B cell (primary cell): ENCODE measurements around the gene ALKBH4. TPM values are rescaled to one million over a fixed set of nuclear protein-coding genes. Genes with fewer than 3 reads are reported as not detected.
A peak's percentile ranks its signal among the peaks of the same experiment; 100 is the strongest.

Experiments used
- ATAC-seq: fragments of 200-7000 bp; cut with Tn5 transposase; one replicate; pipeline ENCODE4 v1.10.0; 2021; ENCODE audit warnings: low read depth, mild to moderate bottlenecking, moderate number of reproducible peaks, moderate library complexity
- CTCF ChIA-PET: fragments of 350-600 bp; sonication (Branson Sonifier 250); formaldehyde crosslinking; loops from one replicate; lab custom pipeline; 2021; ENCODE audit warnings: antibody characterized with exemption, inconsistent platforms; lab: Charles Lee
- POLR2A ChIA-PET: fragments of 350-600 bp; sonication (Branson Sonifier 250); formaldehyde crosslinking; loops from one replicate; lab custom pipeline; 2021; ENCODE audit warnings: antibody characterized with exemption; lab: Charles Lee
- DNase-seq: peaks from one replicate; pipeline ENCODE4 v3.0.0; 2013
- H2AFZ ChIP-seq: 2 replicates; pipeline ENCODE4 v1.6.1; 2012; ENCODE audit warnings: mild to moderate bottlenecking, low read depth, low read length; ENCODE audit not compliant: insufficient read depth, poor library complexity, severe bottlenecking
- H3K27ac ChIP-seq, 2 donors: 1 replicate in 1 of 2; 2 replicates in 1 of 2; pipeline ENCODE4 v1.5.1; 2012 to 2013; ENCODE audit warnings: low read length in 2 of 2, mild to moderate bottlenecking in 2 of 2, moderate library complexity in 1 of 2
- H3K27me3 ChIP-seq, 4 experiments: fragments of 200-600 bp in 1 of 4; sonication (generic) in 1 of 4; replicated peaks in 1 of 4; 1 replicate in 2 of 4; 2 replicates in 2 of 4; pipeline versions ENCODE4 v1.6.1 to v1.7.0; 2013 to 2016; ENCODE audit warnings: low read length in 3 of 4, mild to moderate bottlenecking in 2 of 4, mixed read lengths in 1 of 4, moderate library complexity in 1 of 4; ENCODE audit not compliant: insufficient read depth in 4 of 4, control insufficient read depth in 3 of 4; ENCODE audit errors: control extremely low read depth in 1 of 4
- H3K36me3 ChIP-seq, 2 experiments: replicated peaks in 1 of 2; 1 replicate in 1 of 2; 2 replicates in 1 of 2; pipeline versions ENCODE4 v1.6.1 to v1.7.1; 2013; ENCODE audit warnings: low read length in 1 of 2; ENCODE audit not compliant: insufficient read depth in 2 of 2, control insufficient read depth in 1 of 2; ENCODE audit errors: control extremely low read depth in 1 of 2, extremely low read depth in 1 of 2
- H3K4me1 ChIP-seq, 2 donors: fragments of 200-600 bp in 1 of 2; sonication (generic) in 1 of 2; 1 replicate in 1 of 2; 2 replicates in 1 of 2; pipeline versions ENCODE4 v1.5.1 to v1.6.1; 2013 to 2017; ENCODE audit warnings: low read length in 2 of 2; ENCODE audit not compliant: control insufficient read depth in 2 of 2, insufficient read depth in 2 of 2
- H3K4me2 ChIP-seq: replicated peaks from 2 replicates; pipeline ENCODE3; 2012; ENCODE audit warnings: mild to moderate bottlenecking, low read depth, low read length; ENCODE audit not compliant: poor library complexity, severe bottlenecking
- H3K4me3 ChIP-seq, 5 experiments: fragments of 200-600 bp in 1 of 5; sonication (generic) in 1 of 5; 1 replicate in 3 of 5; 2 replicates in 2 of 5; pipeline versions ENCODE4 v1.5.1 to v1.7.0; 2011 to 2016; ENCODE audit warnings: low read length in 4 of 5, mild to moderate bottlenecking in 4 of 5, low read depth in 2 of 5, control low read depth in 1 of 5, moderate library complexity in 1 of 5; ENCODE audit not compliant: insufficient read depth in 1 of 5; ENCODE audit errors: control extremely low read depth in 1 of 5, extremely low read depth in 1 of 5
- H3K79me2 ChIP-seq: fragments of 200-600 bp; sonication (generic); one replicate; pipeline ENCODE4 v1.6.0; 2016; ENCODE audit warnings: low read length; ENCODE audit not compliant: control insufficient read depth, insufficient read depth
- H3K9ac ChIP-seq: fragments of 200-600 bp; sonication (generic); 2 replicates; pipeline ENCODE4 v1.6.1; 2017; ENCODE audit warnings: mild to moderate bottlenecking, low read length, moderate library complexity
- H3K9me3 ChIP-seq, 3 donors: one replicate each; pipeline versions ENCODE4 v1.6.1 to v1.7.1; 2013; ENCODE audit warnings: low read length in 2 of 3; ENCODE audit not compliant: control insufficient read depth in 2 of 3, insufficient read depth in 1 of 3; ENCODE audit errors: control extremely low read depth in 1 of 3
- H4K20me1 ChIP-seq: 2 replicates; pipeline ENCODE4 v1.6.0; 2012; ENCODE audit warnings: mild to moderate bottlenecking, low read length; ENCODE audit not compliant: insufficient read depth, control insufficient read depth, poor library complexity, severe bottlenecking
- H3K27ac Mint-ChIP-seq: one replicate; pipeline ENCODE4 v1.8.0; 2021; ENCODE audit warnings: mixed read lengths
- H3K27me3 Mint-ChIP-seq: one replicate; pipeline ENCODE4 v1.8.0; 2021; ENCODE audit warnings: mixed read lengths
- H3K4me1 Mint-ChIP-seq: one replicate; pipeline ENCODE4 v1.8.0; 2021; ENCODE audit warnings: mixed read lengths
- H3K4me3 Mint-ChIP-seq: one replicate; pipeline ENCODE4 v1.8.0; 2021; ENCODE audit warnings: mixed read lengths
- H3K9me3 Mint-ChIP-seq: one replicate; pipeline ENCODE4 v1.8.0; 2022; ENCODE audit warnings: mixed read lengths; ENCODE audit not compliant: insufficient read depth
- EZH2 ChIP-seq: IDR thresholded peaks from 2 replicates; pipeline ENCODE4 v1.6.1; 2012; ENCODE audit warnings: borderline replicate concordance, low read depth, mild to moderate bottlenecking, moderate library complexity, low read length; ENCODE audit not compliant: insufficient read depth, poor library complexity, severe bottlenecking
- WGBS: methylation state at CpG from one replicate; pipeline ENCODE4 v1.1.5; 2013; ENCODE audit warnings: missing lambda C conversion rate; ENCODE audit not compliant: insufficient coverage; 5-methylcytosine and 5-hydroxymethylcytosine counted together
- intact Hi-C: fragments of 100-400 bp; cut with micrococcal nuclease; formaldehyde crosslinking; loops from one replicate; pipeline ENCODE4 v1.10.0; 2022
- polyA plus RNA-seq: library from polyadenylated mRNA; depleted of rRNA; stranded (reverse); fragments of >200 nt; gene quantifications from 2 replicates; pipeline ENCODE4 v1.2.3, GENCODE V29; 2012
- total RNA-seq, 2 donors: library from RNA; stranded (reverse); fragments of 120-200 nt in 1 of 2; gene quantifications; 1 replicate in 1 of 2; 2 replicates in 1 of 2; pipeline versions ENCODE4 v1.2.3 to v1.2.4, GENCODE V29; 2013 to 2022
- TF ChIP-seq, protein P1 (sequence below): fragments of 200-600 bp; IDR thresholded peaks from one replicate; pipeline ENCODE4 v1.8.0; 2022; ENCODE audit warnings: antibody characterized with exemption, mild to moderate bottlenecking

Gene ALKBH4
- total and polyA plus RNA-seq, 2 donors (not counting 1 experiment from before 2014, with no cell fraction given): 6.2 to 8.6 TPM

DNA sequence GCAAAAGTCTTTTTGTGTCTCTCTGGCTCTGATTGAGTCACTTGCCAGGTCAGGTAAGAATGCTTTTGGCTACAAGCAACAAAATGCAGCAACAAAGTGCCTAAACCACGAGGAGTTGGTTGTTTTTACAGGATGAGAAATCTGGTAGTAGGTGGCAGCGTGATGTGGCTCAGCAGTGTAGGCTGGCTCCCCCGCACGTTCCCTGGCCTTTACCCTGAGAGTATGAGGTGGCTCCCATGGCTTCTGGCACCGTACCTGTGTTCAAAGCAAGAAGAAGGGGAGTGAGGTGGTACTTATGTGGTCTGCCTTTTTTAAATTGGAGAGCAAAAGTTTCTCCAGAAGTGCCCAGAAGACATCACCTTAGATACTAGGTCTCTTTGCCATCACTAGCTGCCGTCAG lies 56.8 kb downstream of the ALKBH4 start:
- H3K4me1 ChIP-seq: peaks cover 26 to 45% of the 10 kb centered on the region in 2 donors
- ATAC-seq (no peak), DNase-seq (no peak)
- peak overlapping the region; percentile 57 to 64 for H3K27ac ChIP-seq
- peaks cover 12% of the 10 kb centered on the region for H4K20me1 ChIP-seq
- POLR2A ChIA-PET: interaction anchor here (0.9 to 7.5 kb wide), 7 partner anchors 11 to 48 kb away, joined by 4 to 69 read pairs (median 10); partner anchors contain the start of genes ORAI2 and PRKRIP1
- H3K4me3 ChIP-seq: no peak overlapping the region
- peak overlapping the region; percentile 54 for H3K4me3 Mint-ChIP-seq
- H3K9ac ChIP-seq: no peak overlapping the region
- peaks cover 52% of the 10 kb centered on the region for H3K79me2 ChIP-seq
- H3K36me3 ChIP-seq: peaks cover 17 to 85% of the 10 kb centered on the region in 2 experiments
- WGBS: 84% methylated on average over 5 of the region's 6 CpGs
- peak overlapping the region; percentile 80 for H3K27ac Mint-ChIP-seq
- H3K27me3 ChIP-seq: no peaks in the 10 kb centered on the region
- H3K4me2 ChIP-seq: peak overlapping the region; percentile 62
- CTCF ChIA-PET: interaction anchor here (1.1 to 23.0 kb wide), 3 partner anchors 12 to 29 kb away, joined by 3 to 1182 read pairs (median 3); partner anchors contain the start of genes ORAI2 and PRKRIP1
- H3K9me3 ChIP-seq: peaks cover 0 to 8% (median 0%) of the 10 kb centered on the region in 3 donors
- no peak for TF ChIP-seq EZH2
- TF ChIP-seq, protein P1, sequence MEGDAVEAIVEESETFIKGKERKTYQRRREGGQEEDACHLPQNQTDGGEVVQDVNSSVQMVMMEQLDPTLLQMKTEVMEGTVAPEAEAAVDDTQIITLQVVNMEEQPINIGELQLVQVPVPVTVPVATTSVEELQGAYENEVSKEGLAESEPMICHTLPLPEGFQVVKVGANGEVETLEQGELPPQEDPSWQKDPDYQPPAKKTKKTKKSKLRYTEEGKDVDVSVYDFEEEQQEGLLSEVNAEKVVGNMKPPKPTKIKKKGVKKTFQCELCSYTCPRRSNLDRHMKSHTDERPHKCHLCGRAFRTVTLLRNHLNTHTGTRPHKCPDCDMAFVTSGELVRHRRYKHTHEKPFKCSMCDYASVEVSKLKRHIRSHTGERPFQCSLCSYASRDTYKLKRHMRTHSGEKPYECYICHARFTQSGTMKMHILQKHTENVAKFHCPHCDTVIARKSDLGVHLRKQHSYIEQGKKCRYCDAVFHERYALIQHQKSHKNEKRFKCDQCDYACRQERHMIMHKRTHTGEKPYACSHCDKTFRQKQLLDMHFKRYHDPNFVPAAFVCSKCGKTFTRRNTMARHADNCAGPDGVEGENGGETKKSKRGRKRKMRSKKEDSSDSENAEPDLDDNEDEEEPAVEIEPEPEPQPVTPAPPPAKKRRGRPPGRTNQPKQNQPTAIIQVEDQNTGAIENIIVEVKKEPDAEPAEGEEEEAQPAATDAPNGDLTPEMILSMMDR: no peak
- H2AFZ ChIP-seq: no peak overlapping the region
- peaks cover 8% of the 10 kb centered on the region for H3K9me3 Mint-ChIP-seq
- no peaks in the 10 kb centered on the region for H3K27me3 Mint-ChIP-seq
- H3K4me1 Mint-ChIP-seq: peaks cover 55% of the 10 kb centered on the region
- intact Hi-C loops: loop anchor here (1.0 kb wide), 3 partner anchors 9 to 37 kb away; no protein-coding TSS in a partner anchor

Other genes with a start within 250 kb of the ALKBH4 start
- gene SH2B2, start 178.0 kb downstream of the ALKBH4 start, total RNA-seq: 41.2 and 47.7 TPM in 2 replicates
- gene SH2B2, start 178.0 kb downstream of the ALKBH4 start, polyA plus RNA-seq: 69.9 and 95.4 TPM in 2 replicates
- gene SPDYE6, start 108.4 kb downstream of the ALKBH4 start, total RNA-seq: not detected in 2 replicates
- not detected in 2 replicates for gene SPDYE6, start 108.4 kb downstream of the ALKBH4 start, polyA plus RNA-seq
- 57.9 and 59.1 TPM in 2 replicates for gene PRKRIP1, start 68.5 kb downstream of the ALKBH4 start, total RNA-seq
- 57.1 and 72.9 TPM in 2 replicates for gene PRKRIP1, start 68.5 kb downstream of the ALKBH4 start, polyA plus RNA-seq
- gene ORAI2, start 31.3 kb downstream of the ALKBH4 start, total RNA-seq: 450 and 461 TPM in 2 replicates
- gene ORAI2, start 31.3 kb downstream of the ALKBH4 start, polyA plus RNA-seq: 139 and 177 TPM in 2 replicates
- 83.7 and 91.6 TPM in 2 replicates for gene LRWD1, start 121 bp upstream of the ALKBH4 start, total RNA-seq
- 58.2 and 98.6 TPM in 2 replicates for gene LRWD1, start 121 bp upstream of the ALKBH4 start, polyA plus RNA-seq
- 28.1 and 34.0 TPM in 2 replicates for gene POLR2J, start 14.1 kb upstream of the ALKBH4 start, total RNA-seq
- gene POLR2J, start 14.1 kb upstream of the ALKBH4 start, polyA plus RNA-seq: 28.4 and 83.0 TPM in 2 replicates
- gene RASA4B, start 52.9 kb upstream of the ALKBH4 start, total RNA-seq: 15.6 and 20.6 TPM in 2 replicates
- 23.1 and 26.4 TPM in 2 replicates for gene RASA4B, start 52.9 kb upstream of the ALKBH4 start, polyA plus RNA-seq
- 68.2 and 79.9 TPM in 2 replicates for gene UPK3BL2, start 78.8 kb upstream of the ALKBH4 start, total RNA-seq
- 127 and 143 TPM in 2 replicates for gene UPK3BL2, start 78.8 kb upstream of the ALKBH4 start, polyA plus RNA-seq
- gene SPDYE2, start 86.4 kb upstream of the ALKBH4 start, total RNA-seq: 0.47 and 0.58 TPM in 2 replicates
- gene SPDYE2, start 86.4 kb upstream of the ALKBH4 start, polyA plus RNA-seq: 0.07 TPM in 1 of 2 replicates, not detected in the other
- 192 and 217 TPM in 2 replicates for gene POLR2J3, start 107.7 kb upstream of the ALKBH4 start, total RNA-seq
- 76.7 and 166 TPM in 2 replicates for gene POLR2J3, start 107.7 kb upstream of the ALKBH4 start, polyA plus RNA-seq
- 47.0 and 49.3 TPM in 2 replicates for gene RASA4, start 151.9 kb upstream of the ALKBH4 start, total RNA-seq
- gene RASA4, start 151.9 kb upstream of the ALKBH4 start, polyA plus RNA-seq: 32.0 and 35.7 TPM in 2 replicates
- 85.4 and 97.7 TPM in 2 replicates for gene UPK3BL1, start 177.9 kb upstream of the ALKBH4 start, total RNA-seq
- gene UPK3BL1, start 177.9 kb upstream of the ALKBH4 start, polyA plus RNA-seq: 189 and 203 TPM in 2 replicates
- gene SPDYE2B, start 185.5 kb upstream of the ALKBH4 start, total RNA-seq: not detected in 2 replicates
- gene SPDYE2B, start 185.5 kb upstream of the ALKBH4 start, polyA plus RNA-seq: not detected in 2 replicates
- gene POLR2J2, start 206.8 kb upstream of the ALKBH4 start, total RNA-seq: 53.0 and 61.1 TPM in 2 replicates
- 9.6 and 16.7 TPM in 2 replicates for gene POLR2J2, start 206.8 kb upstream of the ALKBH4 start, polyA plus RNA-seq